WTC11 (cell line): ENCODE results near the gene HEATR5A. TPM values are rescaled to one million over a fixed set of nuclear protein-coding genes. Genes with fewer than 3 reads are reported as not detected.
A peak's percentile ranks its signal among the peaks of the same experiment; 100 is the strongest.
"Not testable (repeated sequence)": the region's sequence is repeated elsewhere in the genome, so short reads cannot be mapped to it uniquely, and the experiment has no call there.

ENCODE experiments used
- ATAC-seq: fragments of 200-7000 bp; cut with Tn5 transposase; 2 replicates; pipeline ENCODE4 v1.10.0; 2021; ENCODE audit warnings: mild to moderate bottlenecking, moderate library complexity
- CTCF ChIA-PET: fragments of 300-600 bp; sonication (Branson Sonifier 250); formaldehyde crosslinking; loops from one replicate; lab custom pipeline; 2021; ENCODE audit warnings: antibody characterized with exemption; lab: Charles Lee
- POLR2A ChIA-PET: fragments of 350-600 bp; sonication (Branson Sonifier 250); formaldehyde crosslinking; loops from one replicate; lab custom pipeline; 2021; ENCODE audit warnings: antibody characterized with exemption; lab: Charles Lee
- DNase-seq: peaks from one replicate; pipeline ENCODE4 v3.0.0; 2021; ENCODE audit warnings: low spot score
- H3K27ac Mint-ChIP-seq: 2 replicates; pipeline ENCODE4 v1.8.0; 2021; ENCODE audit warnings: mixed read lengths
- H3K27me3 Mint-ChIP-seq: 2 replicates; pipeline ENCODE4 v1.8.0; 2021; ENCODE audit warnings: low read depth, mild to moderate bottlenecking, moderate library complexity, mixed read lengths
- H3K36me3 Mint-ChIP-seq: 2 replicates; pipeline ENCODE4 v1.8.0; 2021; ENCODE audit warnings: mixed read lengths
- H3K4me1 Mint-ChIP-seq: 2 replicates; pipeline ENCODE4 v1.8.0; 2022; ENCODE audit warnings: mixed read lengths
- H3K4me3 Mint-ChIP-seq: 2 replicates; pipeline ENCODE4 v1.8.0; 2021; ENCODE audit warnings: mild to moderate bottlenecking, moderate library complexity, mixed read lengths
- H3K9me3 Mint-ChIP-seq: 2 replicates; pipeline ENCODE4 v1.8.0; 2021; ENCODE audit warnings: mixed read lengths
- CDX4 ChIP-seq: fragments of 250-450 bp; sonication (Bioruptor Pico); IDR thresholded peaks from 2 replicates; pipeline ENCODE4 v1.9.0; 2021; ENCODE audit warnings: moderate library complexity, mild to moderate bottlenecking, inconsistent platforms, borderline replicate concordance
- E2F5 ChIP-seq: sonication (generic); formaldehyde crosslinking; IDR thresholded peaks from 2 replicates; pipeline ENCODE4 v1.8.1; 2022; ENCODE audit warnings: mild to moderate bottlenecking, moderate library complexity, missing genetic modification reagents
- ELF4 ChIP-seq: sonication (generic); formaldehyde crosslinking; IDR thresholded peaks from 2 replicates; pipeline ENCODE4 v1.8.1; 2022; ENCODE audit warnings: low read depth, mild to moderate bottlenecking, moderate library complexity, missing genetic modification reagents
- ERG ChIP-seq: fragments of 250-450 bp; sonication (Bioruptor Pico); IDR thresholded peaks from 2 replicates; pipeline ENCODE4 v1.8.0; 2021; ENCODE audit warnings: mild to moderate bottlenecking
- GTF2I ChIP-seq: fragments of 250-450 bp; sonication (Bioruptor Pico); conservative IDR thresholded peaks from 2 replicates; pipeline ENCODE4 v1.4.0; 2021; ENCODE audit warnings: mild to moderate bottlenecking
- HMGA2 ChIP-seq: fragments of 250-450 bp; sonication (Bioruptor Pico); IDR thresholded peaks from 2 replicates; pipeline ENCODE4 v1.4.0; 2021; ENCODE audit warnings: mild to moderate bottlenecking, moderate library complexity
- HMGXB4 ChIP-seq: sonication (generic); formaldehyde crosslinking; IDR thresholded peaks from 2 replicates; pipeline ENCODE4 v1.8.1; 2023; ENCODE audit warnings: mild to moderate bottlenecking, moderate library complexity, missing genetic modification reagents
- IRF1 ChIP-seq: sonication (generic); formaldehyde crosslinking; IDR thresholded peaks from 2 replicates; pipeline ENCODE4 v1.8.0; 2023; ENCODE audit warnings: missing genetic modification reagents
- JAZF1 ChIP-seq: fragments of 250-450 bp; sonication (Bioruptor Pico); IDR thresholded peaks from 2 replicates; pipeline ENCODE4 v1.9.0; 2021; ENCODE audit warnings: moderate library complexity, mild to moderate bottlenecking, inconsistent platforms
- MAX ChIP-seq: sonication (generic); formaldehyde crosslinking; IDR thresholded peaks from 2 replicates; pipeline ENCODE4 v1.8.0; 2022; ENCODE audit warnings: mild to moderate bottlenecking, missing genetic modification reagents
- MXD4 ChIP-seq: fragments of 250-450 bp; sonication (Bioruptor Pico); IDR thresholded peaks from 2 replicates; pipeline ENCODE4 v1.8.0; 2021; ENCODE audit warnings: mild to moderate bottlenecking, moderate library complexity, borderline replicate concordance
- PRDM15 ChIP-seq: sonication (generic); formaldehyde crosslinking; IDR thresholded peaks from 2 replicates; pipeline ENCODE4 v1.8.0; 2022; ENCODE audit warnings: missing genetic modification reagents
- RORB ChIP-seq: fragments of 250-450 bp; sonication (Bioruptor Pico); IDR thresholded peaks from 2 replicates; pipeline ENCODE4 v1.9.0; 2021; ENCODE audit warnings: mild to moderate bottlenecking
- USF2 ChIP-seq: sonication (generic); formaldehyde crosslinking; IDR thresholded peaks from 2 replicates; pipeline ENCODE4 v1.8.1; 2023; ENCODE audit warnings: mild to moderate bottlenecking, missing genetic modification reagents, moderate library complexity
- ZNF121 ChIP-seq: sonication (generic); formaldehyde crosslinking; IDR thresholded peaks from 2 replicates; pipeline ENCODE4 v1.8.0; 2023; ENCODE audit warnings: missing genetic modification reagents
- ZNF138 ChIP-seq: sonication (generic); formaldehyde crosslinking; conservative IDR thresholded peaks from 2 replicates; pipeline ENCODE4 v1.8.1; 2022; ENCODE audit warnings: mild to moderate bottlenecking, moderate library complexity, missing genetic modification reagents
- ZNF219 ChIP-seq: sonication (generic); formaldehyde crosslinking; IDR thresholded peaks from 2 replicates; pipeline ENCODE4 v1.8.0; 2023; ENCODE audit warnings: missing genetic modification reagents, mild to moderate bottlenecking, borderline replicate concordance
- ZNF416 ChIP-seq: fragments of 250-450 bp; sonication (Bioruptor Pico); IDR thresholded peaks from 2 replicates; pipeline ENCODE4 v1.9.0; 2021; ENCODE audit warnings: mild to moderate bottlenecking, inconsistent platforms
- ZNF423 ChIP-seq: fragments of 250-450 bp; sonication (Bioruptor Pico); IDR thresholded peaks from 2 replicates; pipeline ENCODE4 v2.1.2; 2022; ENCODE audit warnings: mild to moderate bottlenecking, moderate library complexity
- total RNA-seq: library from RNA; stranded (reverse); gene quantifications from 3 replicates; pipeline ENCODE4 v1.2.3, GENCODE V29; 2021

The HEATR5A gene
- total RNA-seq, 1 experiment from 2014 or later: 36.2 TPM

- no peak for TF ChIP-seq PRDM15 (CRISPR knock-in tag)
- no peak for TF ChIP-seq GTF2I (CRISPR knock-in tag)
- no peak for TF ChIP-seq JAZF1 (CRISPR knock-in tag)
- no peak for TF ChIP-seq ZNF138 (CRISPR knock-in tag)
- TF ChIP-seq IRF1 (CRISPR knock-in tag): no peak
- no peak for TF ChIP-seq CDX4 (CRISPR knock-in tag)
- TF ChIP-seq HMGA2 (CRISPR knock-in tag): no peak
- TF ChIP-seq ZNF416: no peak
- no peak for TF ChIP-seq MAX
- no peak for TF ChIP-seq HMGXB4 (CRISPR knock-in tag)
These were observed 175.7 kb downstream of the HEATR5A start (continued) for GRCh38 chr14:31244626-31245025.

- peak overlapping the region; percentile 54 for H3K27ac Mint-ChIP-seq
- ChIA-PET POLR2A (no interaction called here), CTCF (no interaction called here)
- DNase-seq: no peak
- ATAC-seq: peak; percentile 60
- no peaks in the 10 kb centered on the region for H3K27me3 Mint-ChIP-seq
- no peak overlapping the region for H3K4me3 Mint-ChIP-seq
- H3K9me3 Mint-ChIP-seq: peaks cover 6% of the 10 kb centered on the region
- H3K36me3 Mint-ChIP-seq: no peaks in the 10 kb centered on the region
- H3K4me1 Mint-ChIP-seq: peaks cover 16% of the 10 kb centered on the region
- TF ChIP-seq USF2: no peak
- no peak for TF ChIP-seq ZNF423 (CRISPR knock-in tag)
- TF ChIP-seq ELF4 (CRISPR knock-in tag): no peak
- no peak for TF ChIP-seq ERG (CRISPR knock-in tag)
- TF ChIP-seq MXD4 (CRISPR knock-in tag): no peak
- no peak for TF ChIP-seq RORB
- no peak for TF ChIP-seq ZNF121
- TF ChIP-seq ZNF138 (CRISPR knock-in tag): no peak
- no peak for TF ChIP-seq ZNF219 (CRISPR knock-in tag)
- TF ChIP-seq E2F5 (CRISPR knock-in tag): no peak
- no peak for TF ChIP-seq CDX4 (CRISPR knock-in tag)
These were observed 176.5 kb downstream of the HEATR5A start for GRCh38 chr14:31243860-31244259.

GRCh38 chr14:31242161-31242940 lies 178.0 kb downstream of the HEATR5A start:
- ATAC-seq, H3K4me3 Mint-ChIP-seq, H3K27ac Mint-ChIP-seq, DNase-seq, H3K27me3 Mint-ChIP-seq, H3K9me3 Mint-ChIP-seq, CTCF ChIA-PET, H3K36me3 Mint-ChIP-seq: not testable (repeated sequence)
- POLR2A ChIA-PET: interaction anchor here (0.6 kb wide), 1 partner anchor 708 kb away, joined by 4 read pairs; no protein-coding TSS in a partner anchor
- peaks cover 16% of the 10 kb centered on the region for H3K4me1 Mint-ChIP-seq
